ENCODE measurements around the gene DHRS3.

Gene DHRS3

GRCh38 chr1:12521096-12521495 is 96.9 kb downstream of the DHRS3 start:
- no peaks in the 10 kb centered on the region for H3K27me3 ChIP-seq (ENCODE audit: low read depth, low read length)
- no peaks in the 10 kb centered on the region for H3K79me2 ChIP-seq (ENCODE audit: low read length)
- no peaks in the 10 kb centered on the region for H3K4me1 ChIP-seq (ENCODE audit: low read length)
- no peak overlapping the region for H3K9ac ChIP-seq (ENCODE audit: low read length)
- no peak overlapping the region for H3K27ac ChIP-seq (ENCODE audit: low read length)
- H3K4me3 ChIP-seq (ENCODE audit: low read length): no peak overlapping the region
- TF ChIP-seq EZH2phosphoT487 (IDR thresholded peaks at IDR 0.05; ENCODE audit: low read depth) (no peak), CTCF (IDR thresholded peaks at IDR 0.05; ENCODE audit: low read depth, low read length) (no peak)
- no peaks in the 10 kb centered on the region for H3K9me3 ChIP-seq (ENCODE audit: insufficient read depth, low read length)
- no peaks in the 10 kb centered on the region for H4K20me1 ChIP-seq (ENCODE audit: insufficient read depth, low read length)
- no peak overlapping the region for H3K4me2 ChIP-seq (ENCODE audit: low read length)
- H2AFZ ChIP-seq (ENCODE audit: low read depth, low read length): no peak overlapping the region
- no peaks in the 10 kb centered on the region for H3K36me3 ChIP-seq (replicated peaks; ENCODE audit: low read depth, low read length)

- no peak overlapping the region for H3K27ac ChIP-seq (ENCODE audit: low read length)
- H3K4me3 ChIP-seq (ENCODE audit: low read length): no peak overlapping the region
- no peaks in the 10 kb centered on the region for H3K27me3 ChIP-seq (ENCODE audit: low read depth, low read length)
- H4K20me1 ChIP-seq (ENCODE audit: insufficient read depth, low read length): no peaks in the 10 kb centered on the region
- TF ChIP-seq EZH2phosphoT487 (IDR thresholded peaks at IDR 0.05; ENCODE audit: low read depth): no peak
- TF ChIP-seq CTCF (IDR thresholded peaks at IDR 0.05; ENCODE audit: low read depth, low read length): no peak
- H3K4me1 ChIP-seq (ENCODE audit: low read length): no peaks in the 10 kb centered on the region
- H3K9ac ChIP-seq (ENCODE audit: low read length): no peak overlapping the region
- no peaks in the 10 kb centered on the region for H3K79me2 ChIP-seq (ENCODE audit: low read length)
- no peaks in the 10 kb centered on the region for H3K9me3 ChIP-seq (ENCODE audit: insufficient read depth, low read length)
- no peak overlapping the region for H3K4me2 ChIP-seq (ENCODE audit: low read length)
- H3K36me3 ChIP-seq (replicated peaks; ENCODE audit: low read depth, low read length): no peaks in the 10 kb centered on the region
- H2AFZ ChIP-seq (ENCODE audit: low read depth, low read length): no peak overlapping the region
These were observed 98.2 kb downstream of the DHRS3 start for GRCh38 chr1:12519693-12520364.

GRCh38 chr1:12518931-12519692 is 98.9 kb downstream of the DHRS3 start:
- no peaks in the 10 kb centered on the region for H3K36me3 ChIP-seq (replicated peaks; ENCODE audit: low read depth, low read length)
- H3K4me1 ChIP-seq (ENCODE audit: low read length): no peaks in the 10 kb centered on the region
- H3K4me2 ChIP-seq (ENCODE audit: low read length): no peak overlapping the region
- no peak overlapping the region for H3K27ac ChIP-seq (ENCODE audit: low read length)
- H3K9ac ChIP-seq (ENCODE audit: low read length): no peak overlapping the region
- no peaks in the 10 kb centered on the region for H3K9me3 ChIP-seq (ENCODE audit: insufficient read depth, low read length)
- TF ChIP-seq CTCF (IDR thresholded peaks at IDR 0.05; ENCODE audit: low read depth, low read length): no peak
- TF ChIP-seq EZH2phosphoT487 (IDR thresholded peaks at IDR 0.05; ENCODE audit: low read depth): no peak
- no peaks in the 10 kb centered on the region for H4K20me1 ChIP-seq (ENCODE audit: insufficient read depth, low read length)
- H3K27me3 ChIP-seq (ENCODE audit: low read depth, low read length): no peaks in the 10 kb centered on the region
- H3K79me2 ChIP-seq (ENCODE audit: low read length): no peaks in the 10 kb centered on the region
- no peak overlapping the region for H3K4me3 ChIP-seq (ENCODE audit: low read length)
- H2AFZ ChIP-seq (ENCODE audit: low read depth, low read length): no peak overlapping the region
